GM19395 (cell line): Measurements from ENCODE around the gene LY86.

Experiments used
- ATAC-seq: cut with Tn5 transposase; IDR thresholded peaks from one replicate; pipeline ENCODE4 v1.9.1; 2021; ENCODE audit warnings: mild to moderate bottlenecking, moderate library complexity; ENCODE audit not compliant: unreplicated experiment

The LY86 gene

DNA sequence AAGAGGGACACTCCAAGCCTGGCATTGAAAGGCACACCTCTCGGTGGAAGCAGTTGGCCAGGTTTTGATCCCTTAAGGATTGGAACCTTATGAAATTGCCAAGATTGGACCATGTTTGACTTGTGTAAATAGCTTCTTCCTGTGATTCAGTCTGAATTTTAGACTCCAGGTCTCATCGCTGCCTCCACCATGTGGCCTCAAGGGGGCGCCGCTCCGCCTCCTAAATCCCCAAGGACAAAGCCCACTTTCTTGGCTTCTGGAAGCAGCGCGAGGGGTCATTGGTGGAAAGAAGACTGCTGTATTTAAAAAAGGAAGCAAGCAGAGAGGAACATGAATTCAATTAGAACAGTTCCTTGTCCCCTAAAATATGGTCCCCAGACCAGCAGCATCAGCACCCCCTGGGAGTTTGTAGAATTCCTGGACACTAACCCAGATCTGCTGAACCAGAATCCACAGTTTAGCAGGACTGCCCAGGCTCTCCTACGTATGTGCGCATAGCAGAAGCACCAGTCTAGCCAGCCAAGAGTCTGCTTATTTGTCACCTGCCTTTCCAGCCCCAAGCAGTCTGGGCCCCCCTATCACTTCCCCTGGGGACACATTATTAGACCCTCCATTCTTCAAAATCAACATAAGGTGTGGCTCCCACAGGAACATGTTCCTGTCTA, 108.5 kb downstream of the LY86 start:
- no peak for ATAC-seq

GRCh38 chr6:6697620-6698019, 109.1 kb downstream of the LY86 start:
- ATAC-seq = no peak

DNA sequence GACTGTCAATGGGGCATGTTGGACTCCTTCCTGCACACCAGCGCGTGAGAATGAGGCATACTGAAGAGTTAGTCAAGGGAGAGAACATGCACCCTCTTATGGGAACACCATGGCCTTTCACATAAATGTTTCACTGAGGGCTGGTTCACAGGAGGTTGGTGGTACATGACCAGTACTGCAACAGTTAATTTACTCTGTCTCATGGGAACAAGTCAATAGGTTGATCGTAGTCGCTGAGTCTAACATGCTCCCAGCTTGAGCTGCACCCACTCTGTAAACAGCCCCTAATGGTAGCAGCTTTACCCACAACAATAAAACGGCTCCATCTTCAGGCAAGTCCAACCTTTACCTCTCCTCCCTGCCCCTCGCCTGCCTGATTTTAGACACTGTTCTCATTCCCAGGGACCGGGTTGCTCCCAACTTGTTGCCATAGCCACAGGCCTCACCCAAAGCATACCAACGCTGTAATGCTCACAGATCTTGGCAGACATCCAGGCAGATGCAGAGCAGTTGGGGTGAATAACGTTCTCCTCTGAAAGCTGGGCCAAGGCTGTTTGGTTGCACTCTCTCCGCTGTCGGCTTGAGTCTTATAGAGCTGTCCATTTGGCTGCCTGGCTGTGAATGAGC, 111.3 kb downstream of the LY86 start:
- ATAC-seq = no peak

- no peak for ATAC-seq
These were observed 112.1 kb downstream of the LY86 start for GRCh38 chr6:6700407-6701270.

GRCh38 chr6:6701864-6702263, 113.3 kb downstream of the LY86 start:
- ATAC-seq = no peak

DNA sequence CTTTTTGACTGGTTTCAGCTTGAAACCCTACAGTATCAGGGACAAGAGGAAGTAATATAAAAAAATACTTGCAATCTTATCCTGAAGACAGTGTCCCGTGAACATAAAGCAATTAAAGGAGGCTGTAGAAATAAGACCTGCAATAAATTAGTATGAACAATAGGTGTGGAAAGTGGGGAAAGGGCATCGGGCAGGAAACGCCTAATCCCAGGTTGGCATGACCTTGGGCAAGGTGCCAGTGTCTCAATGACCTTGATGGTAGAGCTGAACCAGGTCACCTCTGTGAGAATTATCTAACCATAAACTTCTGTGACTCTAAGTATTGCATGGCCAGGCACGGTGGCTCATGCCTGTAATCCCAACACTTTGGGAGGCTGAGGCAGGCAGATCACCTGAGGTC, 115.2 kb downstream of the LY86 start:
- ATAC-seq = no peak
